ENCODE results near the gene FSHR.

- TF ChIP-seq TOX (CRISPR knock-in tag; IDR thresholded peaks at IDR 0.05; ENCODE audit: borderline replicate concordance) (no peak), POU6F1 (CRISPR knock-in tag; IDR thresholded peaks at IDR 0.05; ENCODE audit: borderline replicate concordance, low read depth) (no peak), TCF4 (CRISPR knock-in tag; IDR thresholded peaks at IDR 0.05; ENCODE audit: borderline replicate concordance) (no peak), PATZ1 (CRISPR knock-in tag; IDR thresholded peaks at IDR 0.05; ENCODE audit: borderline replicate concordance) (no peak), ZNF8 (CRISPR knock-in tag; IDR thresholded peaks at IDR 0.05) (no peak), ISL1 (CRISPR knock-in tag; IDR thresholded peaks at IDR 0.05) (no peak), PPARA (CRISPR knock-in tag; IDR thresholded peaks at IDR 0.05; ENCODE audit: borderline replicate concordance) (no peak), SNAI2 (CRISPR knock-in tag; IDR thresholded peaks at IDR 0.05) (no peak), ZNF565 (CRISPR knock-in tag; conservative IDR thresholded peaks at IDR 0.05; ENCODE audit: low read depth) (no peak), ZNF70 (CRISPR knock-in tag; IDR thresholded peaks at IDR 0.05) (no peak)
Observed at GRCh38 chr2:49070716-49071115, 83.6 kb downstream of the FSHR start.

Data from SK-N-SH treated with all-trans-retinoic acid at 6 μM for 48 hours (cell line).